IMR-90 (cell line): ENCODE measurements around the gene IL17REL. TPM values are rescaled to one million over a fixed set of nuclear protein-coding genes. Genes with fewer than 3 reads are reported as not detected.

ENCODE experiments used
- polyA plus RNA-seq, 3 experiments: library from polyadenylated mRNA; depleted of rRNA; stranded (reverse); fragments of >200 nt; gene quantifications; 2 replicates each; pipeline ENCODE4 v1.2.3, GENCODE V29; 2012; ENCODE audit warnings: low replicate concordance in 1 of 3
- total RNA-seq: library from RNA; depleted of rRNA; stranded (reverse); fragments of >200 nt; gene quantifications from 2 replicates; pipeline ENCODE4 v1.2.3, GENCODE V29; 2012
- TF ChIP-seq, protein P1 (sequence below): fragments of 150-350 bp; IDR thresholded peaks from 2 replicates; pipeline ENCODE4 v1.6.1; 2016; ENCODE audit warnings: low read depth, mild to moderate bottlenecking, low read length, moderate library complexity, borderline replicate concordance

The IL17REL gene
- total and polyA plus RNA-seq, 2 of the 4 experiments (the other 2 are of a cell fraction): not detected

DNA sequence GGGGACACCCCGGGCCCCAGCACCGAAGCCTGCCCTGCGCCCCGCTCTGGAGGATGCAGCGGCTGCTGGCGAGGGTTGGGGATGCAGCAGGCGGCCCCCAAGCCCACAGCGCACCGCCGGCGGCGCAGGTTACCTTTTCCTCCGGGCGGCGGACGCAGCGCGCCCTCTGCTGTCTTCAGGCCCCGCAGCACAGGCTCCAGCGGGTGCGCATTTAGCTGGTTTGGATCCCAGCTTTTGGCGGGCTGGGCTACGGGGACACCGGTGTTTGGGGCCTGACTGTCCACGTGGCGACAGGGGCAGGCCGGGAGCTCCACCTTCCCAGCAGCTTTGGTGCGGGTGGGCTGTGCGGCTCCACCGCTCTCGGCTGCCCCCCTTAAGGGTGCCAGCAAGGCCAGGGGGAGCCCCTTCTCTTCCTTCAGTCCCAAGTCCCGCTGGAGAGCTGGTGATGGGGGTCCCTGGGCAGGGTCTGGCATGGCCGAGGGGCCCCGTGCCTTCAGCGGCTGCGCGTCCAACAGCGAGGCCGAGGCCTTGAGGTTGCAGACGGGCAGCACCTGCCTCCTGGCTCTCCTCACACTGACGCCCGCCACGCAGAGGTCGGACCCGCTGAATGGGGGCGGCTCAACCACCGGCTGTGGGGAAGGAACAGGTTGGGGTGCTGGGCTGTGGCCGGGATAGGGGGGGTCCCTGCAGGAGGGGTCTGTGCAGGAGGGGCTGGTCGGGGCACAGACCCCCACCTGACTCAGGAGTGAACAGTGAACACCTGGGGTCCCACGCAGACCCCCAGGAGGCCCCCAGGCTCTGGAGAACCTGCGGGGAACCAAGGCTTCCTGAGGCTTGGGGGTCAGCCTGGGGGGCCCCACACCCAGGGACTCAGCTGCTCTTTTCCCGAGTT, 18.0 kb upstream of the IL17REL start (continued):
- TF ChIP-seq, protein P1, sequence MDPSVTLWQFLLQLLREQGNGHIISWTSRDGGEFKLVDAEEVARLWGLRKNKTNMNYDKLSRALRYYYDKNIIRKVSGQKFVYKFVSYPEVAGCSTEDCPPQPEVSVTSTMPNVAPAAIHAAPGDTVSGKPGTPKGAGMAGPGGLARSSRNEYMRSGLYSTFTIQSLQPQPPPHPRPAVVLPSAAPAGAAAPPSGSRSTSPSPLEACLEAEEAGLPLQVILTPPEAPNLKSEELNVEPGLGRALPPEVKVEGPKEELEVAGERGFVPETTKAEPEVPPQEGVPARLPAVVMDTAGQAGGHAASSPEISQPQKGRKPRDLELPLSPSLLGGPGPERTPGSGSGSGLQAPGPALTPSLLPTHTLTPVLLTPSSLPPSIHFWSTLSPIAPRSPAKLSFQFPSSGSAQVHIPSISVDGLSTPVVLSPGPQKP: no peak
